HepG2 (cell line): ENCODE data around the gene NXPH4. TPM values are rescaled to one million over a fixed set of nuclear protein-coding genes. Genes with fewer than 3 reads are reported as not detected.

Experiments used
- ATAC-seq: fragments of 200-7000 bp; cut with Tn5 transposase; 3 replicates; pipeline ENCODE4 v1.9.1; 2020; ENCODE audit warnings: mild to moderate bottlenecking, moderate library complexity
- BruUV-seq: library from RNA; stranded (reverse); fragments of 400-500 nt; replicated peaks from 2 replicates; lab custom pipeline; 2021; lab: Mats Ljungman, UMichigan
- CTCF ChIA-PET: fragments of 300-600 bp; formaldehyde crosslinking; extraction: SDS; loops from one replicate; lab custom pipeline; 2021; ENCODE audit warnings: low total read pairs, inconsistent platforms, low intra/inter-chr PET ratio; lab: Yijun Ruan, JAX
- POLR2A ChIA-PET: fragments of 350-600 bp; sonication (Branson Sonifier 250); formaldehyde crosslinking; loops from one replicate; lab custom pipeline; 2020; ENCODE audit warnings: antibody characterized with exemption, inconsistent platforms; lab: Yijun Ruan, JAX
- DNase-seq: peaks from one replicate; pipeline ENCODE4 v3.0.0-alpha.2; 2015; ENCODE audit warnings: low spot score
- FAIRE-seq: peaks from 3 replicates; lab custom pipeline; 2011; peaks lifted over from hg19 to GRCh38; lab: Jason Lieb, UNC
- H2AFZ ChIP-seq: one replicate; pipeline ENCODE4 v1.6.1; 2011; ENCODE audit warnings: low read length, inconsistent platforms
- H3K27ac ChIP-seq: fragments of 300-600 bp; 3 replicates; pipeline ENCODE4 v1.8.0; 2011; ENCODE audit warnings: mixed run types, mild to moderate bottlenecking, mixed read lengths, low read length, inconsistent platforms; ENCODE audit not compliant: insufficient read depth; ENCODE audit errors: extremely low read length
- H3K27me3 ChIP-seq, 2 experiments: fragments of 200-600 bp in 1 of 2; 2 replicates in 1 of 2; 3 replicates in 1 of 2; pipeline versions ENCODE4 v1.6.0 to v1.8.0; 2011; ENCODE audit warnings: low read length in 2 of 2, mild to moderate bottlenecking in 2 of 2, moderate library complexity in 2 of 2, inconsistent platforms in 1 of 2; ENCODE audit not compliant: insufficient read depth in 2 of 2, control insufficient read depth in 1 of 2
- H3K36me3 ChIP-seq, 2 experiments: fragments of 200-600 bp in 1 of 2; replicated peaks in 1 of 2; 2 replicates in 1 of 2; 3 replicates in 1 of 2; pipeline versions ENCODE4 v1.5.1 to v1.8.0; 2011; ENCODE audit warnings: low read length in 2 of 2, inconsistent platforms in 1 of 2; ENCODE audit not compliant: insufficient read depth in 2 of 2, control insufficient read depth in 1 of 2
- H3K4me1 ChIP-seq: 2 replicates; pipeline ENCODE4 v1.5.1; 2012; ENCODE audit warnings: low read length, inconsistent platforms; ENCODE audit not compliant: insufficient read depth
- H3K4me2 ChIP-seq: 2 replicates; pipeline ENCODE4 v1.6.0; 2011; ENCODE audit warnings: low read depth, low read length, inconsistent platforms
- H3K4me3 ChIP-seq, 3 experiments: fragments of 200-600 bp in 1 of 3; sonication (generic), shearing (Covaris generic) in 1 of 3; replicated peaks in 1 of 3; 2 replicates each; pipeline ENCODE4 v1.5.1; 2011 to 2016; ENCODE audit warnings: low read length in 3 of 3, inconsistent platforms in 2 of 3, low read depth in 2 of 3, mild to moderate bottlenecking in 2 of 3, control low read depth in 1 of 3, mixed read lengths in 1 of 3; ENCODE audit not compliant: insufficient read depth in 1 of 3
- H3K79me2 ChIP-seq: one replicate; pipeline ENCODE4 v1.6.1; 2011; ENCODE audit warnings: low read length, inconsistent platforms; ENCODE audit not compliant: insufficient read depth
- H3K9ac ChIP-seq: 2 replicates; pipeline ENCODE4 v1.6.0; 2011; ENCODE audit warnings: mild to moderate bottlenecking, low read depth, low read length, inconsistent platforms; ENCODE audit not compliant: insufficient read depth
- H3K9me3 ChIP-seq: 2 replicates; pipeline ENCODE4 v1.5.1; 2012; ENCODE audit warnings: mild to moderate bottlenecking, low read length
- H4K20me1 ChIP-seq: 2 replicates; pipeline ENCODE4 v1.6.0; 2011; ENCODE audit warnings: inconsistent platforms, mild to moderate bottlenecking, low read length, moderate library complexity; ENCODE audit not compliant: insufficient read depth
- CBX2 ChIP-seq, 2 experiments: fragments of 200-600 bp in 1 of 2; sonication (generic); formaldehyde crosslinking in 1 of 2; IDR thresholded peaks; 2 replicates each; pipeline versions ENCODE4 v1.7.0 to v1.8.1; 2018 to 2022; ENCODE audit warnings: low read depth in 2 of 2, low read length in 1 of 2, mild to moderate bottlenecking in 1 of 2, missing genetic modification reagents in 1 of 2
- FOXJ3 ChIP-seq: sonication (generic); formaldehyde crosslinking; IDR thresholded peaks from 2 replicates; pipeline ENCODE4 v1.4.0; 2020; ENCODE audit warnings: missing genetic modification reagents, mild to moderate bottlenecking, borderline replicate concordance
- MAFF ChIP-seq: IDR thresholded peaks from 2 replicates; pipeline ENCODE4 v1.6.1; 2011; ENCODE audit warnings: low read depth, low read length, improper control_type of control experiment
- MAFK ChIP-seq, 2 experiments: IDR thresholded peaks in 1 of 2; conservative IDR thresholded peaks in 1 of 2; 2 replicates each; pipeline ENCODE4 v1.6.1; 2011; ENCODE audit warnings: improper control_type of control experiment in 2 of 2, low read length in 2 of 2
- NR2F6 ChIP-seq, 2 experiments: IDR thresholded peaks; 2 replicates each; pipeline ENCODE4 v1.6.1; 2016; ENCODE audit warnings: antibody characterized with exemption in 1 of 2, mild to moderate bottlenecking in 1 of 2
- POLR2A ChIP-seq, 2 experiments: IDR thresholded peaks; 2 replicates each; pipeline ENCODE4 v1.6.1; 2011; ENCODE audit warnings: low read depth in 2 of 2, low read length in 2 of 2, mild to moderate bottlenecking in 1 of 2, moderate library complexity in 1 of 2; ENCODE audit not compliant: insufficient read depth in 1 of 2
- YEATS4 ChIP-seq: sonication (generic); formaldehyde crosslinking; IDR thresholded peaks from 2 replicates; pipeline ENCODE4 v1.4.0; 2020; ENCODE audit warnings: missing genetic modification reagents, borderline replicate concordance
- ZBTB20 ChIP-seq: sonication (generic); formaldehyde crosslinking; IDR thresholded peaks from 2 replicates; pipeline ENCODE4 v1.8.1; 2023; ENCODE audit warnings: missing genetic modification reagents, low read depth, mild to moderate bottlenecking, borderline replicate concordance
- ZC3H13 ChIP-seq: sonication (generic); formaldehyde crosslinking; IDR thresholded peaks from 2 replicates; pipeline ENCODE4 v1.8.1; 2023; ENCODE audit warnings: mild to moderate bottlenecking, missing genetic modification reagents, moderate library complexity
- ZNF550 ChIP-seq: sonication (generic); formaldehyde crosslinking; IDR thresholded peaks from 2 replicates; pipeline ENCODE4 v1.4.0; 2020; ENCODE audit warnings: mild to moderate bottlenecking, missing genetic modification reagents, borderline replicate concordance
- WGBS: methylation state at CpG from one replicate; pipeline ENCODE4 v1.1.6; 2017; ENCODE audit warnings: low lambda C conversion rate; 5-methylcytosine and 5-hydroxymethylcytosine counted together
- in situ Hi-C: cut with HindIII; loops from 2 replicates; pipeline ENCODE4 v1.10.0; 2017; ENCODE audit warnings: low pct_unique_long_range_greater_than_20kb; ENCODE audit not compliant: extremely low pct_ligation_motif_present
- intact Hi-C: fragments of 100-400 bp; cut with micrococcal nuclease; formaldehyde crosslinking; loops from one replicate; pipeline ENCODE4 v1.10.0; 2022; ENCODE audit not compliant: unreplicated experiment
- polyA plus RNA-seq, 8 experiments: library from polyadenylated mRNA; depleted of rRNA in 3 of 8; stranded (reverse) in 7 of 8; unstranded in 1 of 8; fragments of >200 nt; fragmentation: Illumina TruSeq in 4 of 8; extraction: Trizol in 4 of 8; gene quantifications; 2 replicates each; pipeline versions ENCODE4 v1.2.1 to v1.2.3, GENCODE V29; 2011 to 2016; ENCODE audit warnings: low read depth in 4 of 8, missing spikeins in 1 of 8, mixed read lengths in 1 of 8; ENCODE audit not compliant: insufficient read depth in 1 of 8
- total RNA-seq, 5 experiments: library from RNA; depleted of rRNA; stranded (reverse); fragments of >200 nt; fragmentation: Illumina TruSeq; extraction: Trizol; gene quantifications; 2 replicates each; pipeline ENCODE4 v1.2.3, GENCODE V29; 2016; ENCODE audit warnings: low read depth in 1 of 5
- TF ChIP-seq, protein P1 (sequence below): sonication (generic); formaldehyde crosslinking; IDR thresholded peaks from 2 replicates; pipeline ENCODE4 v1.4.0; 2020; ENCODE audit warnings: missing genetic modification reagents, mild to moderate bottlenecking, borderline replicate concordance
- TF ChIP-seq, protein P2 (sequence below): sonication (generic); formaldehyde crosslinking; IDR thresholded peaks from 2 replicates; pipeline ENCODE4 v1.5.1; 2020; ENCODE audit warnings: missing genetic modification reagents, mild to moderate bottlenecking, borderline replicate concordance

Gene NXPH4
- total and polyA plus RNA-seq, 2 of the 13 experiments (the other 11 are each of a cell fraction or from before 2014, with no cell fraction given): 0.13 TPM; not detected in 1

DNA sequence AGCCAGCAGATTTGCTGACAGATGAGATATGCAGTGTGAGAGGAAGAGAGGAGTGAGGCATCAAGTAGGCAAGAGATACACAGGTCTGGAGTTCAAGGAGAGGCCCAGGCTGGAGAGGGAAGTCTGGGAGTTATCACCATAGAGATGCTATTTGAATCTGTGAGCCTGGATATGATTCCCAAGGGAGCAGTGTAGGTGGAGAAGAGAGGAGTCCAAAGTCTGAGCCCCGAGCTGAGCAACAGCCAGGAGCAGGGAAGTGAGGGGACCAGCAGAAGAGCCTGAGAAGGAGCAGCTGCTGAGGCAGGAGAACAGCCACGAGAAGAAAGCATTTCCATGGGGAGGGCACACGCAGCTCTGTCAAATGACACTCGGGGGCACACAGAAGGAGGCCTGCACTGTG, 20.2 kb upstream of the NXPH4 start:
- H3K27ac ChIP-seq: no peak overlapping the region
- 77% methylated on average over 2 of the region's 4 CpGs for WGBS
- in situ Hi-C loops (no loop called here), intact Hi-C loops (no loop called here)
- no peaks in the 10 kb centered on the region for H4K20me1 ChIP-seq
- BruUV-seq: TSS peak; percentile 25
- ATAC-seq (no peak), DNase-seq (no peak), FAIRE-seq (no peak)
- ChIA-PET POLR2A (interaction anchor here (1.1 kb wide), 1 partner anchor 68 kb away, joined by 3 read pairs; the partner anchor contains the start of gene LRP1), CTCF (no interaction called here)
- no peak overlapping the region for H2AFZ ChIP-seq
- no peaks in the 10 kb centered on the region for H3K27me3 ChIP-seq
- H3K4me1 ChIP-seq: no peaks in the 10 kb centered on the region
- peaks cover 80 to 97% of the 10 kb centered on the region in 2 experiments for H3K36me3 ChIP-seq
- TF ChIP-seq ZNF550 (CRISPR knock-in tag): no peak
- TF ChIP-seq MAFF: 0 out of 2 replicates have a peak, but pooled peaks have one; percentile 12
- no peak for TF ChIP-seq NR2F6 (IDR thresholded peaks at IDR 0.05)
- TF ChIP-seq NR2F6 (CRISPR knock-in tag; IDR thresholded peaks at IDR 0.05): no peak
- TF ChIP-seq, protein P1, sequence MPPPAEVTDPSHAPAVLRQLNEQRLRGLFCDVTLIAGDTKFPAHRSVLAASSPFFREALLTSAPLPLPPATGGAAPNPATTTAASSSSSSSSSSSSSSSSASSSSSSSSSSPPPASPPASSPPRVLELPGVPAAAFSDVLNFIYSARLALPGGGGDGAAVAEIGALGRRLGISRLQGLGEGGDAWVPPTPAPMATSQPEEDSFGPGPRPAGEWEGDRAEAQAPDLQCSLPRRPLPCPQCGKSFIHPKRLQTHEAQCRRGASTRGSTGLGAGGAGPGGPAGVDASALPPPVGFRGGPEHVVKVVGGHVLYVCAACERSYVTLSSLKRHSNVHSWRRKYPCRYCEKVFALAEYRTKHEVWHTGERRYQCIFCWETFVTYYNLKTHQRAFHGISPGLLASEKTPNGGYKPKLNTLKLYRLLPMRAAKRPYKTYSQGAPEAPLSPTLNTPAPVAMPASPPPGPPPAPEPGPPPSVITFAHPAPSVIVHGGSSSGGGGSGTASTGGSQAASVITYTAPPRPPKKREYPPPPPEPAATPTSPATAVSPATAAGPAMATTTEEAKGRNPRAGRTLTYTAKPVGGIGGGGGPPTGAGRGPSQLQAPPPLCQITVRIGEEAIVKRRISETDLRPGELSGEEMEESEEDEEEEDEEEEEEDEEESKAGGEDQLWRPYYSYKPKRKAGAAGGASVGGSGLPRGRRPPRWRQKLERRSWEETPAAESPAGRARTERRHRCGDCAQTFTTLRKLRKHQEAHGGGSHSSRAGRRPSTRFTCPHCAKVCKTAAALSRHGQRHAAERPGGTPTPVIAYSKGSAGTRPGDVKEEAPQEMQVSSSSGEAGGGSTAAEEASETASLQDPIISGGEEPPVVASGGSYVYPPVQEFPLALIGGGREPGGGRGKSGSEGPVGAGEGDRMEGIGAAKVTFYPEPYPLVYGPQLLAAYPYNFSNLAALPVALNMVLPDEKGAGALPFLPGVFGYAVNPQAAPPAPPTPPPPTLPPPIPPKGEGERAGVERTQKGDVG (CRISPR knock-in tag): no peak
- TF ChIP-seq FOXJ3: no peak
- no peak for TF ChIP-seq ZC3H13 (CRISPR knock-in tag)
- 0 out of 4 replicates have a peak, but pooled peaks of 1 of the 2 experiments have one; percentile 26 for TF ChIP-seq POLR2A (IDR thresholded peaks at IDR 0.05; ENCODE audit: insufficient read depth in 1 of 2, low read depth in 2 of 2, low read length in 2 of 2)
- TF ChIP-seq ZBTB20 (CRISPR knock-in tag): no peak
- TF ChIP-seq YEATS4 (CRISPR knock-in tag): no peak
- TF ChIP-seq MAFK (conservative IDR thresholded peaks at IDR 0.05 in 1 of 2, IDR thresholded peaks at IDR 0.05 in 1 of 2; ENCODE audit: low read length in 2 of 2): peak; percentile 14 to 52; a peak in 1 of 4 replicates
- TF ChIP-seq CBX2 (IDR thresholded peaks at IDR 0.05; ENCODE audit: low read depth, low read length): no peak
- TF ChIP-seq CBX2 (CRISPR knock-in tag; IDR thresholded peaks at IDR 0.05; ENCODE audit: low read depth): no peak
- TF ChIP-seq, protein P2, sequence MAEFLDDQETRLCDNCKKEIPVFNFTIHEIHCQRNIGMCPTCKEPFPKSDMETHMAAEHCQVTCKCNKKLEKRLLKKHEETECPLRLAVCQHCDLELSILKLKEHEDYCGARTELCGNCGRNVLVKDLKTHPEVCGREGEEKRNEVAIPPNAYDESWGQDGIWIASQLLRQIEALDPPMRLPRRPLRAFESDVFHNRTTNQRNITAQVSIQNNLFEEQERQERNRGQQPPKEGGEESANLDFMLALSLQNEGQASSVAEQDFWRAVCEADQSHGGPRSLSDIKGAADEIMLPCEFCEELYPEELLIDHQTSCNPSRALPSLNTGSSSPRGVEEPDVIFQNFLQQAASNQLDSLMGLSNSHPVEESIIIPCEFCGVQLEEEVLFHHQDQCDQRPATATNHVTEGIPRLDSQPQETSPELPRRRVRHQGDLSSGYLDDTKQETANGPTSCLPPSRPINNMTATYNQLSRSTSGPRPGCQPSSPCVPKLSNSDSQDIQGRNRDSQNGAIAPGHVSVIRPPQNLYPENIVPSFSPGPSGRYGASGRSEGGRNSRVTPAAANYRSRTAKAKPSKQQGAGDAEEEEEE (CRISPR knock-in tag): no peak
- no peak overlapping the region for H3K9ac ChIP-seq
- no peaks in the 10 kb centered on the region for H3K79me2 ChIP-seq
- H3K4me2 ChIP-seq: no peak overlapping the region
- H3K9me3 ChIP-seq: no peaks in the 10 kb centered on the region
- H3K4me3 ChIP-seq: no peak overlapping the region
